ENCODE measurements around the gene JAKMIP3.
A peak's percentile ranks its signal among the peaks of the same experiment; 100 is the strongest.

JAKMIP3 gene

GRCh38 chr10:132043861-132044695 is 21.7 kb upstream of the JAKMIP3 start:
- no peak for DNase-seq (ENCODE audit: low spot score)

- peak; percentile 35 for DNase-seq (ENCODE audit: low spot score)
Measured at GRCh38 chr10:132044803-132045202, 20.9 kb upstream of the JAKMIP3 start.

GRCh38 chr10:132045324-132045723 is 20.4 kb upstream of the JAKMIP3 start:
- no peak for DNase-seq (ENCODE audit: low spot score)

GRCh38 chr10:132047575-132048293 is 18.0 kb upstream of the JAKMIP3 start:
- DNase-seq (ENCODE audit: low spot score): no peak

- peak; percentile 73 for DNase-seq (ENCODE audit: low spot score)
Measured at GRCh38 chr10:132048294-132048667, 17.5 kb upstream of the JAKMIP3 start.

- DNase-seq (ENCODE audit: low spot score): no peak
Measured at GRCh38 chr10:132050191-132050590, 15.6 kb upstream of the JAKMIP3 start.

GRCh38 chr10:132052124-132052523 is 13.6 kb upstream of the JAKMIP3 start:
- DNase-seq (ENCODE audit: low spot score): no peak

GRCh38 chr10:132054564-132054963 is 11.2 kb upstream of the JAKMIP3 start:
- DNase-seq (ENCODE audit: low spot score): no peak

GRCh38 chr10:132055616-132056015 is 10.1 kb upstream of the JAKMIP3 start:
- no peak for DNase-seq (ENCODE audit: low spot score)

- no peak for DNase-seq (ENCODE audit: low spot score)
Measured at GRCh38 chr10:132056663-132057062, 9.1 kb upstream of the JAKMIP3 start.

- DNase-seq (ENCODE audit: low spot score): no peak
Measured at GRCh38 chr10:132057191-132057681, 8.5 kb upstream of the JAKMIP3 start.

- DNase-seq (ENCODE audit: low spot score): no peak
Measured at GRCh38 chr10:132058111-132058745, 7.5 kb upstream of the JAKMIP3 start.

GRCh38 chr10:132058793-132059759 is 6.7 kb upstream of the JAKMIP3 start:
- DNase-seq (ENCODE audit: low spot score): no peak

- peak; percentile 90 for DNase-seq (ENCODE audit: low spot score)
Measured at GRCh38 chr10:132059760-132060508, 5.8 kb upstream of the JAKMIP3 start.

GRCh38 chr10:132061030-132061429 is 4.7 kb upstream of the JAKMIP3 start:
- DNase-seq (ENCODE audit: low spot score): no peak

- no peak for DNase-seq (ENCODE audit: low spot score)
Measured at GRCh38 chr10:132061465-132061864, 4.3 kb upstream of the JAKMIP3 start.

- DNase-seq (ENCODE audit: low spot score): no peak
Measured at GRCh38 chr10:132062116-132062515, 3.6 kb upstream of the JAKMIP3 start.

- no peak for DNase-seq (ENCODE audit: low spot score)
Measured at GRCh38 chr10:132062641-132063390, 2.9 kb upstream of the JAKMIP3 start.

GRCh38 chr10:132063432-132063831 is 2.3 kb upstream of the JAKMIP3 start:
- DNase-seq (ENCODE audit: low spot score): peak; percentile 37
